H9 (cell line): Measurements from ENCODE around the gene SIK2. TPM values are rescaled to one million over a fixed set of nuclear protein-coding genes. Genes with fewer than 3 reads are reported as not detected.

Source experiments
- DNase-seq: peaks from one replicate; pipeline ENCODE4 v3.0.0-alpha.2; 2017
- H2AFZ ChIP-seq: one replicate; pipeline ENCODE4 v1.6.1; 2013; ENCODE audit warnings: mild to moderate bottlenecking, low read length, control low read depth, moderate library complexity
- H2AK5ac ChIP-seq: 2 replicates; pipeline ENCODE4 v1.6.1; 2013; ENCODE audit warnings: low read length, control low read depth, mixed read lengths; ENCODE audit not compliant: insufficient read length
- H2BK120ac ChIP-seq: one replicate; pipeline ENCODE4 v1.6.1; 2013; ENCODE audit warnings: low read depth, mild to moderate bottlenecking, low read length, control low read depth, inconsistent platforms; ENCODE audit not compliant: poor library complexity, severe bottlenecking
- H2BK12ac ChIP-seq: 2 replicates; pipeline ENCODE4 v1.6.1; 2013; ENCODE audit warnings: low read length, control low read depth, mixed read lengths, low read depth; ENCODE audit not compliant: insufficient read length
- H2BK15ac ChIP-seq: 2 replicates; pipeline ENCODE4 v1.6.1; 2013; ENCODE audit warnings: low read depth, low read length, control low read depth
- H2BK20ac ChIP-seq: one replicate; pipeline ENCODE4 v1.6.1; 2013; ENCODE audit warnings: low read depth, mild to moderate bottlenecking, low read length, control low read depth, inconsistent platforms; ENCODE audit not compliant: poor library complexity, severe bottlenecking
- H2BK5ac ChIP-seq: 2 replicates; pipeline ENCODE4 v1.6.1; 2013; ENCODE audit warnings: low read length, control low read depth, mixed read lengths; ENCODE audit not compliant: insufficient read length
- H3K14ac ChIP-seq: 2 replicates; pipeline ENCODE4 v1.6.1; 2013; ENCODE audit warnings: low read length, control low read depth; ENCODE audit not compliant: insufficient read depth
- H3K18ac ChIP-seq: 2 replicates; pipeline ENCODE4 v1.6.1; 2013; ENCODE audit warnings: low read depth, mild to moderate bottlenecking, mixed read lengths, low read length, control low read depth; ENCODE audit not compliant: insufficient read length
- H3K23ac ChIP-seq: 2 replicates; pipeline ENCODE4 v1.6.1; 2013; ENCODE audit warnings: low read length, control low read depth, mixed read lengths, low read depth; ENCODE audit not compliant: insufficient read length
- H3K23me2 ChIP-seq: 2 replicates; pipeline ENCODE4 v1.6.1; 2013; ENCODE audit warnings: low read depth, mild to moderate bottlenecking, mixed read lengths, low read length, control low read depth; ENCODE audit not compliant: insufficient read length, poor library complexity, severe bottlenecking
- H3K27ac ChIP-seq: 2 replicates; pipeline ENCODE4 v1.5.1; 2013; ENCODE audit warnings: low read length, control low read depth, mixed read lengths, low read depth; ENCODE audit not compliant: insufficient read length
- H3K27me3 ChIP-seq: 2 replicates; pipeline ENCODE4 v1.6.1; 2013; ENCODE audit warnings: low read length, control low read depth, inconsistent platforms; ENCODE audit not compliant: insufficient read depth
- H3K4ac ChIP-seq: 2 replicates; pipeline ENCODE4 v1.6.1; 2013; ENCODE audit warnings: low read depth, mild to moderate bottlenecking, control low read depth, inconsistent platforms, low read length, moderate library complexity
- H3K4me1 ChIP-seq: 2 replicates; pipeline ENCODE4 v1.6.1; 2013; ENCODE audit warnings: low read length, control low read depth, inconsistent platforms; ENCODE audit not compliant: insufficient read depth
- H3K4me2 ChIP-seq: 2 replicates; pipeline ENCODE4 v1.6.1; 2013; ENCODE audit warnings: low read length, control low read depth, mixed read lengths; ENCODE audit not compliant: insufficient read length, insufficient read depth
- H3K56ac ChIP-seq: 2 replicates; pipeline ENCODE4 v1.6.1; 2013; ENCODE audit warnings: low read depth, mild to moderate bottlenecking, mixed read lengths, low read length, control low read depth; ENCODE audit not compliant: insufficient read length
- H3K79me1 ChIP-seq: 2 replicates; pipeline ENCODE4 v1.6.1; 2013; ENCODE audit warnings: low read depth, mild to moderate bottlenecking, moderate library complexity, low read length, control low read depth, inconsistent platforms; ENCODE audit not compliant: insufficient read depth, poor library complexity, severe bottlenecking
- H3K79me2 ChIP-seq: 2 replicates; pipeline ENCODE4 v1.6.1; 2013; ENCODE audit warnings: low read length, control low read depth, inconsistent platforms; ENCODE audit not compliant: insufficient read depth
- H3K9ac ChIP-seq: 2 replicates; pipeline ENCODE4 v1.6.1; 2013; ENCODE audit warnings: low read length, control low read depth, mixed read lengths; ENCODE audit not compliant: insufficient read length; ENCODE audit errors: extremely low read depth
- H3K9me3 ChIP-seq: one replicate; pipeline ENCODE4 v1.6.1; 2013; ENCODE audit warnings: low read depth, low read length, inconsistent platforms; ENCODE audit not compliant: control insufficient read depth
- H3T11ph ChIP-seq: one replicate; pipeline ENCODE4 v1.6.1; 2013; ENCODE audit warnings: mild to moderate bottlenecking, low read length, control low read depth, inconsistent platforms
- H4K20me1 ChIP-seq: one replicate; pipeline ENCODE4 v1.6.1; 2013; ENCODE audit not compliant: control insufficient read depth, insufficient read length, insufficient read depth
- H4K5ac ChIP-seq: 2 replicates; pipeline ENCODE4 v1.6.1; 2013; ENCODE audit warnings: low read depth, mild to moderate bottlenecking, mixed read lengths, low read length, control low read depth; ENCODE audit not compliant: insufficient read length
- H4K8ac ChIP-seq: replicated peaks from 2 replicates; pipeline ENCODE4 v1.6.1; 2013; ENCODE audit warnings: low read length, control low read depth, mixed read lengths, low read depth; ENCODE audit not compliant: insufficient read length
- H4K91ac ChIP-seq: 2 replicates; pipeline ENCODE4 v1.6.1; 2013; ENCODE audit warnings: low read depth, mild to moderate bottlenecking, moderate library complexity, mixed read lengths, low read length, control low read depth; ENCODE audit not compliant: insufficient read length
- H3K27ac Mint-ChIP-seq, 3 experiments: 2 replicates in 2 of 3; 3 replicates in 1 of 3; pipeline ENCODE4 v1.8.0; 2020 to 2021; ENCODE audit warnings: mixed read lengths in 3 of 3, mild to moderate bottlenecking in 1 of 3, moderate library complexity in 1 of 3
- H3K27me3 Mint-ChIP-seq: 2 replicates; pipeline ENCODE4 v1.8.0; 2021; ENCODE audit warnings: low read depth, mild to moderate bottlenecking, moderate library complexity, mixed read lengths
- H3K36me3 Mint-ChIP-seq, 3 experiments: 2 replicates in 2 of 3; 3 replicates in 1 of 3; pipeline ENCODE4 v1.8.0; 2020 to 2021; ENCODE audit warnings: low read depth in 3 of 3, mixed read lengths in 3 of 3; ENCODE audit not compliant: insufficient read depth in 1 of 3
- H3K4me1 Mint-ChIP-seq, 2 experiments: 2 replicates each; pipeline ENCODE4 v1.8.0; 2020; ENCODE audit warnings: mixed read lengths in 2 of 2
- H3K4me3 Mint-ChIP-seq, 2 experiments: 2 replicates in 1 of 2; 3 replicates in 1 of 2; pipeline ENCODE4 v1.8.0; 2020 to 2021; ENCODE audit warnings: mild to moderate bottlenecking in 2 of 2, mixed read lengths in 2 of 2, moderate library complexity in 1 of 2
- H3K9me3 Mint-ChIP-seq, 2 experiments: 2 replicates in 1 of 2; 3 replicates in 1 of 2; pipeline ENCODE4 v1.8.0; 2020; ENCODE audit warnings: mild to moderate bottlenecking in 2 of 2, mixed read lengths in 2 of 2, moderate library complexity in 1 of 2
- CTCF ChIP-seq: fragments of 200-600 bp; sonication (generic); conservative IDR thresholded peaks from 3 replicates; pipeline ENCODE4 v1.8.0; 2021; ENCODE audit warnings: antibody characterized with exemption, mild to moderate bottlenecking
- WGBS: extraction: QIAGEN DNeasy Blood & Tissue Kit; methylation state at CpG from one replicate; pipeline ENCODE4 v1.1.7; 2013; ENCODE audit warnings: missing lambda C conversion rate, low lambda C conversion rate, mixed read lengths; ENCODE audit not compliant: insufficient read length; ENCODE audit errors: extremely low coverage; 5-methylcytosine and 5-hydroxymethylcytosine counted together
- total RNA-seq: library from RNA; stranded (reverse); gene quantifications from 2 replicates; pipeline ENCODE4 v1.2.1, GENCODE V29; 2021

Gene SIK2
- total RNA-seq, 1 experiment from 2014 or later: 7.5 TPM

- Mint-ChIP-seq H3K27ac (peak overlapping the region in 1 of 3 experiments; percentile 13; a peak in 1 of 7 replicates), H3K9me3 (no peaks in the 10 kb centered on the region), H3K36me3 (peaks cover 3 to 12% (median 9%) of the 10 kb centered on the region in 3 experiments; a peak in 6 of 7 replicates), H3K4me1 (no peaks in the 10 kb centered on the region), H3K27me3 (no peaks in the 10 kb centered on the region), H3K4me3 (no peak overlapping the region)
- Histone ChIP-seq H3K4ac (no peak overlapping the region), H3K79me1 (no peaks in the 10 kb centered on the region), H4K5ac (no peak overlapping the region), H3K27me3 (no peaks in the 10 kb centered on the region), H3T11ph (no peak overlapping the region), H4K8ac (no peak overlapping the region), H3K14ac (no peak overlapping the region), H2BK12ac (no peak overlapping the region), H2BK5ac (no peak overlapping the region), H3K27ac (no peak overlapping the region), H4K91ac (no peak overlapping the region), H3K18ac (no peak overlapping the region), H2AFZ (no peak overlapping the region), H3K23me2 (no peaks in the 10 kb centered on the region), H3K9ac (no peak overlapping the region), H2AK5ac (no peak overlapping the region), H3K4me2 (no peak overlapping the region), H3K56ac (no peak overlapping the region), H3K23ac (no peak overlapping the region), H4K20me1 (no peaks in the 10 kb centered on the region), H2BK120ac (no peak overlapping the region), H2BK20ac (no peak overlapping the region), H2BK15ac (no peak overlapping the region), H3K79me2 (no peaks in the 10 kb centered on the region), H3K9me3 (no peaks in the 10 kb centered on the region), H3K4me1 (no peaks in the 10 kb centered on the region)
- TF ChIP-seq CTCF: no peak
- WGBS: no CpG with 5 or more reads among the region's 1 CpG
- no peak for DNase-seq
Observed at GRCh38 chr11:111671383-111671782, 69.1 kb downstream of the SIK2 start.
